Measurements from ENCODE around the gene OR10A2. TPM values are rescaled to one million over a fixed set of nuclear protein-coding genes. Genes with fewer than 3 reads are reported as not detected.

Gene OR10A2
- not detected for total RNA-seq

GRCh38 chr11:6862961-6863360, at the start of gene OR10A2:
Gene OR10A2, plus strand, starts transcription at chr11:6863057. Its CDS starts 6,698 bp downstream, at chr11:6869755.

GRCh38 chr11:6845383-6845782, 17.5 kb upstream of the OR10A2 start, which contains the start of gene OR10A5:
Gene OR10A5, plus strand, starts transcription at chr11:6845683. Its CDS starts 0 bp downstream, at chr11:6845683.

GRCh38 chr11:6876325-6876724, 13.5 kb downstream of the OR10A2 start, which contains the start of gene OR10A4:
Gene OR10A4, plus strand, starts transcription at chr11:6876625. Its CDS starts 23 bp downstream, at chr11:6876648.

GRCh38 chr11:6892400-6892799, 29.5 kb downstream of the OR10A2 start, which contains the start of gene OR2D2:
Gene OR2D2, minus strand, starts transcription at chr11:6892500. Its CDS starts 0 bp downstream, at chr11:6892500.

GRCh38 chr11:6920702-6921101, 57.8 kb downstream of the OR10A2 start, which contains the start of gene OR2D3:
Gene OR2D3, plus strand, starts transcription at chr11:6921002. Its CDS starts 0 bp downstream, at chr11:6921002.

Other genes starting within 250 kb of the OR10A2 start
- 13.1 TPM for gene TPP1, start 243.6 kb upstream of the OR10A2 start, total RNA-seq
- gene DCHS1, start 207.2 kb upstream of the OR10A2 start, total RNA-seq = 99.8 TPM
- 23.2 TPM for gene MRPL17, start 179.7 kb upstream of the OR10A2 start, total RNA-seq
- 1.6 TPM for gene OR2AG2, start 91.1 kb upstream of the OR10A2 start, total RNA-seq
- not detected for gene OR2AG1, start 80.0 kb upstream of the OR10A2 start, total RNA-seq
- 2.2 TPM for gene OR6A2, start 63.4 kb upstream of the OR10A2 start, total RNA-seq
- not detected for gene OR10A5, start 17.4 kb upstream of the OR10A2 start, total RNA-seq
- not detected for gene OR10A4, start 13.6 kb downstream of the OR10A2 start, total RNA-seq
- gene OR2D2, start 29.4 kb downstream of the OR10A2 start, total RNA-seq = 2.2 TPM
- not detected for gene OR2D3, start 57.9 kb downstream of the OR10A2 start, total RNA-seq
- gene ZNF215, start 63.4 kb downstream of the OR10A2 start, total RNA-seq = 6.3 TPM
- 17.8 TPM for gene ZNF214, start 157.3 kb downstream of the OR10A2 start, total RNA-seq
- 1.6 TPM for gene NLRP14, start 157.4 kb downstream of the OR10A2 start, total RNA-seq
- gene RBMXL2, start 225.9 kb downstream of the OR10A2 start, total RNA-seq = 0.31 TPM